GM12892 (cell line): ENCODE measurements around the gene CAPN5.
"Not testable (repeated sequence)": the region's sequence is repeated elsewhere in the genome, so short reads cannot be mapped to it uniquely, and the experiment has no call there.

Experiments used
- DNase-seq: peaks from one replicate; pipeline ENCODE4 v3.0.0; 2011; ENCODE audit not compliant: insufficient read length
- FAIRE-seq: peaks from 2 replicates; lab custom pipeline; 2011; peaks lifted over from hg19 to GRCh38; lab: Jason Lieb, UNC
- POLR2A ChIP-seq: IDR thresholded peaks from 2 replicates; pipeline ENCODE4 v1.6.1; 2011; ENCODE audit warnings: low read depth, low read length, control low read depth
- POLR2AphosphoS5 ChIP-seq: IDR thresholded peaks from 2 replicates; pipeline ENCODE4 v1.6.1; 2011; ENCODE audit warnings: low read depth, low read length, control low read depth
- TAF1 ChIP-seq: IDR thresholded peaks from 2 replicates; pipeline ENCODE4 v1.6.1; 2011; ENCODE audit warnings: low read depth, mild to moderate bottlenecking, control low read depth, low read length, borderline replicate concordance

CAPN5 gene

GRCh38 chr11:77095551-77096490 is 29.1 kb downstream of the CAPN5 start:
- no peak for TF ChIP-seq POLR2A
- TF ChIP-seq TAF1, result no peak
- TF ChIP-seq POLR2AphosphoS5, result no peak
- DNase-seq (no peak), FAIRE-seq (no peak)

GRCh38 chr11:77096591-77097019 is 29.8 kb downstream of the CAPN5 start:
- FAIRE-seq, result no peak
- no peak for TF ChIP-seq POLR2A
- no peak for TF ChIP-seq POLR2AphosphoS5
- no peak for TF ChIP-seq TAF1

GRCh38 chr11:77097180-77097579 is 30.4 kb downstream of the CAPN5 start:
- FAIRE-seq, DNase-seq: not testable (repeated sequence)

More at GRCh38 chr11:77096591-77097019, 29.8 kb downstream of the CAPN5 start:
- DNase-seq, result no peak

- DNase-seq, result no peak
- TF ChIP-seq POLR2AphosphoS5, result no peak
- no peak for TF ChIP-seq TAF1
- TF ChIP-seq POLR2A, result no peak
- no peak for FAIRE-seq
Measured at GRCh38 chr11:77100166-77101042, 33.6 kb downstream of the CAPN5 start.

- no peak for FAIRE-seq
- TF ChIP-seq POLR2A (no peak), POLR2AphosphoS5 (no peak), TAF1 (no peak)
- no peak for DNase-seq
Measured at GRCh38 chr11:77101043-77101537, 34.3 kb downstream of the CAPN5 start.

GRCh38 chr11:77102246-77103210 is 35.8 kb downstream of the CAPN5 start, which contains the start of gene OMP:
OMP (plus strand) TSS chr11:77102840; CDS start chr11:77102840, 0 bp downstream.
- DNase-seq (no peak), FAIRE-seq (no peak)
- TF ChIP-seq POLR2A, result no peak
- TF ChIP-seq TAF1, result no peak
- no peak for TF ChIP-seq POLR2AphosphoS5

GRCh38 chr11:77103319-77103718 is 36.5 kb downstream of the CAPN5 start:
- FAIRE-seq, result no peak
- TF ChIP-seq TAF1 (no peak), POLR2AphosphoS5 (no peak), POLR2A (no peak)
- DNase-seq, result no peak

- TF ChIP-seq TAF1, result no peak
- DNase-seq (no peak), FAIRE-seq (no peak)
Measured at GRCh38 chr11:77104727-77105126, 38.0 kb downstream of the CAPN5 start.

- FAIRE-seq, result no peak
- no peak for DNase-seq
- TF ChIP-seq POLR2A (no peak), POLR2AphosphoS5 (no peak), TAF1 (no peak)
Measured at GRCh38 chr11:77106321-77106720, 39.5 kb downstream of the CAPN5 start.

GRCh38 chr11:77106759-77107158 is 40.0 kb downstream of the CAPN5 start:
- no peak for FAIRE-seq

More at GRCh38 chr11:77106759-77107158, 40.0 kb downstream of the CAPN5 start:
- no peak for DNase-seq
- TF ChIP-seq POLR2AphosphoS5 (no peak), TAF1 (no peak), POLR2A (no peak)
